Stimulated activated CD8-positive, alpha-beta memory T cell treated with anti-CD3 and anti-CD28 coated beads, Interleukin-15, amount 100 ng/mL, for 48 hours (primary cell): ENCODE measurements around the gene HOXD3.
A peak's percentile ranks its signal among the peaks of the same experiment; 100 is the strongest.

Experiments
- DNase-seq, 2 donors: peaks; one replicate each; pipeline ENCODE4 v3.0.0-alpha.2; 2020; ENCODE audit warnings: low read depth in 2 of 2

The HOXD3 gene

DNA sequence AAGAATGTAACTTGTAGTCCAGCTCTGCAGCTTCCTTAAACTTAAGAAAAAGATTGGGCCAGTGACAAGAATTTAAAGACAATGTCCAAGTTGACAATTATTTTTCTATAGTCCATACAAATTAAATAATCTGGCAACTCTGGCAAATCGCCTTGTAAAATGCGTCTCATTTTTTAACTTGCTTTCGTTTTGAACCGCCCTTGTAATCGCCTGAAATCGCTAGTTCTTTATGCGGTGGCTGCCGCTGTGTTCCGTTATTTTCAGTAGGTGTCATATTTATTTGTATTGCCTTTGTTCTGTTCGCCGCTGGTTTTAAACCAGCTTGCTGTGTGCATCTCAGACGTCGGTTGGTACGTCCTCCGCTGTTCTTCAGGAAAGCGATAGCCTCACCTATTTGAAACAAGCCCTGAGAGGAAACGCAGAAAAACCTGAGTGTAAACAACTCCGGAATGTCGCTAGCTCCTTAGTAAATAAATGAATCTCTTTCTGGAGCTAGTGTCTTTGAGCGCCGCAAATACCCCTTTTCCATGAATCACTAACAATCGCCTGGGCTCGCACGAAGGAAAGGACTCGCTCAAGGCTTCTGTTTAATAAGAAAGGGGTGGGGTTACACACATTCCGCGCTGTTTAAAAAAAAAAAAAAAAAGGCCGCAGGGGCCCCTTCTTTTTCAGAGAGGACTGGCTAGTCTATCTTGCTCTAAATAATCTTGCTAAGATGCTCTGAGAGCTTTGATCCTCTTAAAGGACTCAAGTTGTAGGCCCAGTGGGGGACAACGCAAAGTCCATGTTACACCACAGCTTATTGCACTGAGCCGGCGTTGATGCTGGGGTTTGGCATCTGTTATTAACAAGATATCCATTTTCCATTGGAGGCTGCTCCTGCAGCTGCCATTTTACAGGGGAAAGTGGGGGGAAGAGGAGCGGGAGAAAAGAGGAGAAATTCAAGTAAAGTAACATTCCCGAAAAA is 24.6 kb upstream of the HOXD3 start:
- no peak for DNase-seq

- no peak for DNase-seq
Observed at GRCh38 chr2:176133389-176133788, 23.7 kb upstream of the HOXD3 start.

DNA sequence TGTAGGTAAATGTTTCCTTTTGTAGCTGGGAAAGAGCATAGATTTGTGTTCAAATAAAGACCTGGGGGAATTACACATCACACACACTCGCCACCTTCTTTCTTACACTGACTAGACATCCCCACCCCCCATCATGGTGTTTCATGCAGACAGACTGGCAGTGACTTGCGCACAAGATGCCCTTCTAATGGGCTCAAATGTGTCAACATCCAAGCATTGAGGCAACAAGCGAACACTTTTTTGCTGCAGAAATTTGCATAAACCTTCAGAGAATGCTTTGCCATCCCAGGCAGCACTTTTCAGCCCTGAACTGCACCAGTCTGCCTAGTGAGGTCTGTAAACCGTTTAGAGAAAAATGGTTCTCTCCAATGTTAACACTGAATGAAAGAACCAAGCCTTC is 23.1 kb upstream of the HOXD3 start:
- DNase-seq = no peak

- DNase-seq = no peak
Observed at GRCh38 chr2:176135035-176135440, 22.1 kb upstream of the HOXD3 start.

DNA sequence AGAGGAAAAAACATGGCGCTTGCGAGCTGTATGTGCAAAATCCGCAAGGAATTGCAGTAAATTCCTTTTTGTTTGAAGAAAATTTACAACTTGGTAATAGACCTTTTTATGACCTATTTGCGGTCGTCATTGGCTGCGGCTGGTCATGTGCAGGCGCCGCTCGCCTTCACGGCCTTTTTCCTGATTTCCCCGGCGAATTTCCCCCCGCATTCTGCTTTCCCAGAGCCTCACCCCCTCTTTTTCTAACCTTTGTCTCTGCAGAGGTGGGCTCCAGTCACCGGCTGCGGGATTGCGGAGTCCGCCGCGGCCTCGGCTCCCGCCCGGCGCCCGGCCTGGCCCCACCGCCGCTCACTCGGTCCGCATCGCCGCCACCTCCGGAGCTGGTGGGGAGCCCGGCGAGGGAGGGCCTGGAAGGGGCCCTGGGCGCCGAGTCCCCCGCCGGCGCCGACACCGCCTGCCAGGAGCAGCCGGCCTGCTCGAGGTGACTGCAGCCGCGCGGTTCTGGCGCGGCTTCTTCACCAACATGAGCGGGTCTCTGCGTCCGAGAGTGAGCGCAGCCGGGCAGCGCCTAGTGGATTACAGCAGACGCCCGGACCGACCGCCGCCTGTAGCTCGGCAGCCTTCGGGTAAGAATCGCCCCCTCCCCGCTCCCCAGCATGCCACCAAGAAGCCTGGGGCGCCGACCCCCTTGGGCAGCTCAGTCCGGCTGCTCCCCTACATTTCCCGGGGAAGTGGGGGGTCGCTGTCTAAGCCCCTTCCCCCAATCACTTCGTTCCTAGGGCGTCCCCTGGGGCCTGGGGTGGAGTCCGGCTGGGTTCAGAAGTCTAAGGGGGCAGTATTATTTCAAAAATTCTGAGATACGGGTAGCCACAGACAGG is 20.5 kb upstream of the HOXD3 start:
- DNase-seq = no peak

DNA sequence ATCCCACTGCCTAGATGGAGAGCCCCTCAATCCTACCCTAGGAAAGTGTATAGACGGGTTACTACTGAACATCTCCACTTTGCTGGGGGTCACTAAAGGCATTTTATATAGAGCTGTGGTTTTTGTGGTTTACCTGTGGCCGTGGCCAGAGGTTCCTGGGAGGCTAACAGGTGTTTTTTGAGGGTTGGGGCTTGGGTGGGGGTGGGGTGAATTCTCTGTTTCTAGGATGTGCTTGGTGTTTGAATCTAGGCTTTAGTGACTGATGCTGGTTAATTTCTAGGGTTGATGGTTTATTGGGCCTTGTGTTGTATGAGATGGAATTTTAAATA is 19.9 kb upstream of the HOXD3 start:
- DNase-seq = no peak

DNA sequence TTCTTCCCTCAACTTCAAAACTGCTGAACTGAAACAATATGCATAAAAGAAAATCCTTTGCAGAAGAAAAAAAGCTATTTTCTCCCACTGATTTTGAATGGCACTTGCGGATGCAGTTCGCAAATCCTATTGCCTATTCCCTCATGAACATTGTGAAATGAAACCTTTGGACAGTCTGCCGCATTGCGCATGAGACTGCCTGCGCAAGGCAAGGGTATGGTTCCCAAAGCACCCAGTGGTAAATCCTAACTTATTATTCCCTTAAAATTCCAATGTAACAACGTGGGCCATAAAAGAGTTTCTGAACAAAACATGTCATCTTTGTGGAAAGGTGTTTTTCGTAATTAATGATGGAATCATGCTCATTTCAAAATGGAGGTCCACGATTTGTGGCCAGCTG is 19.2 kb upstream of the HOXD3 start:
- no peak for DNase-seq

GRCh38 chr2:176138526-176138922 is 18.6 kb upstream of the HOXD3 start:
- DNase-seq = no peak

GRCh38 chr2:176138923-176139660 is 18.0 kb upstream of the HOXD3 start:
- no peak for DNase-seq

DNA sequence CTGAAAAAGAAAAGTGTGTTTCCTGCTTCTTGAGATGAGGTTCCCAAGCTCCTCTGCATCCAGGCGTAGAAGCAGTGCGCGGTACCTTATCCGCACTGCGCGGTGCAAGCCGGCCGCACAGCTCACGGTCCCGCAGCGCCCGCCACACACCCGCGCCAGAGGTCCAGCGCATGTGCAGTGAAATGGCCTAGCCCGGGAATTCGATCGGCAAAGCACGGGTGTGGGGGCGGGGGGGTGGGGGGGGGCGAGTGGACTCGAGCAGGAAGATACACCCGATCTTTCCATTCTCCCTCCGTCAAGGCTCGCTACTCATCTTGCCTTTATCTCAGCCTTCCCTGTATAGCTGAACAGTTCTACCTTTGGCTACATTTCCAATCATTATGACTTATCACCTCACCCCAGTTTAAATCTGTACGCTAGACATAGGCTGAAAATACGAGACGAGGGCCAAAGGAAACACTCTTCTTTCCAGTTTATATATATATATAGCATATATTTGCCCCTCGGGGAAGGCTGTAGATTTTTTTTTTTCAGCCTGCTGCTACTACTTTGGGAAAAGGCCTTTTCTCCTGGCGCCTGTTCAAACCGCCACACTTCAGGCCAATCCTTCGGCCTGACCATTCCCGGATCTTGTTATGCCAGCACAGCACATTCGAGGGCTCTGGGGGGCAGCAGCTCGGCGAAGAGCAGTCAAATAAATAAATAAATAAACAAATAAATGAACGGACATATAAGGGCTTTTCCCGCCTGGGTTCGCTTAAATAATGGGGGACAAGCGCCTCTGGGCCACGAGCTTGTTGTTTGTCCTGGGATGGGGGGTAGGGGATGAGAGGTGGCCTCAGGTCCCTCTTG is 17.2 kb upstream of the HOXD3 start:
- DNase-seq = no peak

- peak; percentile 56 for DNase-seq
Observed at GRCh38 chr2:176140513-176141317, 16.4 kb upstream of the HOXD3 start.

DNA sequence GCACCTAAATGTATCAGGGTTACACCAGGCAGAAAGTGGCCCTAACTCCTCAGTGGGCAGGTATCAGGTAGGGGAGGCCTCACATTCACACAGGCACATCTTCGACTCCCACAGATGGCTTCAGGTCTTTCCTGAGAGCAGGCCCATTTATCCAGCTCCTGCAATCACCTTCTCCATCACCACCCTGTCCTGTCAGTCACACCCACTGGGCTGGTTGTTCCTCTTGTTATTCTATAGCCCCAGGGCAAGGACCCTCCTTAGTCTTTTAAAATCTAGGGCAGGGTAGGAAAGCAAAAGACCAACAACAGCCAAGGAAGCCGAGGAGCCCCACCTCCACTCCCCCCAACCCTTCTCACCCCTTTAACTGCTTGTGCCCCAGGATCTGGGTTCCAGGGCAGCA is 14.8 kb upstream of the HOXD3 start:
- DNase-seq = no peak

- DNase-seq = no peak
Observed at GRCh38 chr2:176145085-176145969, 11.8 kb upstream of the HOXD3 start.

GRCh38 chr2:176146101-176146500 is 11.0 kb upstream of the HOXD3 start:
- no peak for DNase-seq

DNA sequence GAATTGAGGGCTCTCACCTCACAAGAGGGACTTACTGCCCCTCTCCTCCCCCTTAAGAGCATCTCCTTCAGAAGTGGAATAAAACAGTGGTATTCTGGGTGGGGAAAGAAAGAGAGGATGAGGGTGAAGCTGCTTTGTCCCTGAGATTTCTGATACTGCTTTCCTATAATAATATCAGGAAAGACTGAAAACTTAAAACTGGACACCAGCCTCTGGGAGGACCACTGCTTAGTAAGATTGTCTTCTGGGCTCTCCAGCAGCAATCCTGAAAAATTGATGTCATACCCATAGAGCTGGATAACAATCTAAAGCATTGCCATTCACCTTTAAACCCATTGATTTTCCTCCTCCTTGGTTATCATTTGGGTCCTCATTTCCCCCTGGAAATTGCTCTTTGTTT is 10.5 kb upstream of the HOXD3 start:
- no peak for DNase-seq

GRCh38 chr2:176147210-176147799 is 9.8 kb upstream of the HOXD3 start:
- no peak for DNase-seq

GRCh38 chr2:176147800-176148496 is 9.2 kb upstream of the HOXD3 start:
- DNase-seq = no peak

DNA sequence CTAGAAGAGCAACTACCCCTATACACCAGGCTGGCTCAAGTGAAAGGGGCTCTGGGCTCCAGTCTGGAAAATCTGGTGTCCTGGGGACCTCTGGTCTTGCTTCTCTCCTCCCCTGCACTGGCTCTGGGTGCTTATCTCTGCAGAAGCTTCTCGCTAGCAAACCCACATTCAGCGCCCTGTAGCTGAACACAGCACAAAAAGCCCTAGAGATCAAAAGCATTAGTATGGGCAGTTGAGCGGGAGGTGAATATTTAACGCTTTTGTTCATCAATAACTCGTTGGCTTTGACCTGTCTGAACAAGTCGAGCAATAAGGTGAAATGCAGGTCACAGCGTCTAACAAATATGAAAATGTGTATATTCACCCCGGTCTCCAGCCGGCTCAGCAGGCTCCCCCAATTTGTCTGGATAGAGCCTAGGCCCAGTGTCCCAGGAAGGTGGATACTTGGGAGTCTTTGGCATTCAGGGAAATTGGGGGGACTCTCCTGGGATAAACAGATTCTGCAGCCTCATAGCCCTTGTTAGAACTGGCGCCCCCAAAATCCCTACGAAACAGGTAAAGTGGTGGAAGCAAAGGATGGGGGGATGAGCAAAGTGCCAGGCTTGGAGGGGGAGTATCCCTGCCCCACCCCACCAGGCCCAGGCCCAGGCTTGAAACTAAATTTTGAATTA is 8.2 kb upstream of the HOXD3 start:
- no peak for DNase-seq
